ENCODE measurements around the gene KIRREL3. TPM values are rescaled to one million over a fixed set of nuclear protein-coding genes. Genes with fewer than 3 reads are reported as not detected.

The KIRREL3 gene
- total and polyA plus RNA-seq, 2 donors (not counting 3 experiments of a cell fraction or from before 2014, with no cell fraction given) = not detected

DNA sequence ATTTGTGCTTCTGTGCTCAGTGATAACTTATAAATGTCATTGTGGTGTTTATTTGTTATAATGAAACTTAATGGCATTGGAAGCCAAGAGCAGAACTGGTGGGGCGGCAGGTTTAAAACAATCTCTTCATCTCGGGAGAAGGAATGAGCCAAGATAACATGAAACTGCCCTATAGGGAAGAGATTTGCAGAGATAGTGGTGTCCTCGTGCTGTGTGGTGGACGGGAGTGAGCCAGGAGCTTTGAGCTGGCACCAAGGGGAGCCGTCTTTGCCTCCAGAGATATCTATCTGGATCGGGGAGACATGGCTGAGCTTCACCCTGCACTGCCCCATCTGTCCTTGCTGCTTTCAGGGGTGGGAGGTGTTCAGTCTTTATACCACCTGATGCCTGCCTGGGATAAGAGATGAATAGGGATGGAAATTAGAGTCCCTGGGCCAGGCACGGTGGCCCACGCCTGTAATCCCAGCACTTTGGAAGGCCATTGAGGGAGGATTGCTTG lies 455.5 kb downstream of the KIRREL3 start:
- FAIRE-seq = no peak
- POLR2A ChIA-PET = no interaction called here
- BruUV-seq (replicated peaks) = no TSS peak

More for the DNA sequence above, 455.5 kb downstream of the KIRREL3 start:
- intact Hi-C loops (cut with micrococcal nuclease) (no loop called here), dilution Hi-C loops (cut with MboI; ENCODE audit: extremely low pct_ligation_motif_present, low sequenced_read_pairs) (no loop called here)
- no peak for DNase-seq (ENCODE audit: low read depth, low spot score)
- H3K9me1 ChIP-seq (replicated peaks; ENCODE audit: control insufficient read depth, extremely low read depth, insufficient read depth, low read length) = no peaks in the 10 kb centered on the region
- H3K4me1 ChIP-seq (ENCODE audit: control insufficient read depth, extremely low read depth, insufficient read depth, low read length) = no peaks in the 10 kb centered on the region
- H3K36me3 ChIP-seq (ENCODE audit: control insufficient read depth in 2 of 2, extremely low read depth in 1 of 2, insufficient read depth in 2 of 2, low read length in 2 of 2) = no peaks in the 10 kb centered on the region
- peaks cover 0 to 5% of the 10 kb centered on the region in 2 experiments for H3K27me3 ChIP-seq (ENCODE audit: control insufficient read depth in 2 of 2, insufficient read depth in 2 of 2, low read length in 2 of 2)
- no peaks in the 10 kb centered on the region for H4K20me1 ChIP-seq (replicated peaks; ENCODE audit: control insufficient read depth, extremely low read depth, insufficient read depth, low read length)
- no peak overlapping the region for H3K4me2 ChIP-seq (ENCODE audit: insufficient read depth, low read length)
- no peaks in the 10 kb centered on the region for H3K9me3 ChIP-seq (replicated peaks; ENCODE audit: control insufficient read depth, insufficient read depth, low read length)
- no peak overlapping the region for H2AFZ ChIP-seq (ENCODE audit: low read depth, low read length)
- H3K27ac ChIP-seq (ENCODE audit: insufficient read depth, low read depth, low read length) = no peak overlapping the region
- no peak overlapping the region for H3K9ac ChIP-seq (replicated peaks; ENCODE audit: extremely low read depth, insufficient read depth, low read length)
- H3K4me3 ChIP-seq (replicated peaks in 1 of 3; ENCODE audit: insufficient read depth in 1 of 3, low read depth in 1 of 3, low read length in 3 of 3) = no peak overlapping the region
- TF ChIP-seq FOS (IDR thresholded peaks at IDR 0.05; ENCODE audit: borderline replicate concordance, insufficient read depth, low read length) (no peak), MYC (IDR thresholded peaks at IDR 0.05; ENCODE audit: low read depth, low read length) (no peak), GATA2 (IDR thresholded peaks at IDR 0.05; ENCODE audit: insufficient read depth, insufficient read length, low read depth, low read length) (no peak), POLR2AphosphoS5 (IDR thresholded peaks at IDR 0.05; ENCODE audit: insufficient read depth, low read depth, low read length) (no peak), JUN (IDR thresholded peaks at IDR 0.05; ENCODE audit: borderline replicate concordance, insufficient read depth, insufficient read length, low read depth) (no peak), POLR2A (IDR thresholded peaks at IDR 0.05; ENCODE audit: low read depth, low read length) (no peak), EZH2 (IDR thresholded peaks at IDR 0.05; ENCODE audit: borderline replicate concordance, low read depth, low read length, severe bottlenecking) (no peak)
- TF ChIP-seq, protein P1, sequence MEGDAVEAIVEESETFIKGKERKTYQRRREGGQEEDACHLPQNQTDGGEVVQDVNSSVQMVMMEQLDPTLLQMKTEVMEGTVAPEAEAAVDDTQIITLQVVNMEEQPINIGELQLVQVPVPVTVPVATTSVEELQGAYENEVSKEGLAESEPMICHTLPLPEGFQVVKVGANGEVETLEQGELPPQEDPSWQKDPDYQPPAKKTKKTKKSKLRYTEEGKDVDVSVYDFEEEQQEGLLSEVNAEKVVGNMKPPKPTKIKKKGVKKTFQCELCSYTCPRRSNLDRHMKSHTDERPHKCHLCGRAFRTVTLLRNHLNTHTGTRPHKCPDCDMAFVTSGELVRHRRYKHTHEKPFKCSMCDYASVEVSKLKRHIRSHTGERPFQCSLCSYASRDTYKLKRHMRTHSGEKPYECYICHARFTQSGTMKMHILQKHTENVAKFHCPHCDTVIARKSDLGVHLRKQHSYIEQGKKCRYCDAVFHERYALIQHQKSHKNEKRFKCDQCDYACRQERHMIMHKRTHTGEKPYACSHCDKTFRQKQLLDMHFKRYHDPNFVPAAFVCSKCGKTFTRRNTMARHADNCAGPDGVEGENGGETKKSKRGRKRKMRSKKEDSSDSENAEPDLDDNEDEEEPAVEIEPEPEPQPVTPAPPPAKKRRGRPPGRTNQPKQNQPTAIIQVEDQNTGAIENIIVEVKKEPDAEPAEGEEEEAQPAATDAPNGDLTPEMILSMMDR (IDR thresholded peaks at IDR 0.05; ENCODE audit: extremely low read depth in 1 of 2, insufficient read depth in 1 of 2, low read depth in 1 of 2, low read length in 2 of 2) = no peak
- TF ChIP-seq, protein P2, sequence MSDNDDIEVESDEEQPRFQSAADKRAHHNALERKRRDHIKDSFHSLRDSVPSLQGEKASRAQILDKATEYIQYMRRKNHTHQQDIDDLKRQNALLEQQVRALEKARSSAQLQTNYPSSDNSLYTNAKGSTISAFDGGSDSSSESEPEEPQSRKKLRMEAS (IDR thresholded peaks at IDR 0.05; ENCODE audit: insufficient read depth, insufficient read length) = no peak
- CTCF ChIA-PET = interaction anchor here (1.9 kb wide), 1 partner anchor 65 kb away, joined by 6 read pairs; no protein-coding TSS in a partner anchor
- no peaks in the 10 kb centered on the region for H3K79me2 ChIP-seq (ENCODE audit: control insufficient read depth, insufficient read depth, low read length)

Data from endothelial cell of umbilical vein (primary cell).